ENCODE measurements around the gene SEZ6. TPM values are rescaled to one million over a fixed set of nuclear protein-coding genes. Genes with fewer than 3 reads are reported as not detected.
"Not testable (repeated sequence)": the region's sequence is repeated elsewhere in the genome, so short reads cannot be mapped to it uniquely, and the experiment has no call there.

SEZ6 gene
- total RNA-seq, 1 donor from 2014 or later = not detected

DNA sequence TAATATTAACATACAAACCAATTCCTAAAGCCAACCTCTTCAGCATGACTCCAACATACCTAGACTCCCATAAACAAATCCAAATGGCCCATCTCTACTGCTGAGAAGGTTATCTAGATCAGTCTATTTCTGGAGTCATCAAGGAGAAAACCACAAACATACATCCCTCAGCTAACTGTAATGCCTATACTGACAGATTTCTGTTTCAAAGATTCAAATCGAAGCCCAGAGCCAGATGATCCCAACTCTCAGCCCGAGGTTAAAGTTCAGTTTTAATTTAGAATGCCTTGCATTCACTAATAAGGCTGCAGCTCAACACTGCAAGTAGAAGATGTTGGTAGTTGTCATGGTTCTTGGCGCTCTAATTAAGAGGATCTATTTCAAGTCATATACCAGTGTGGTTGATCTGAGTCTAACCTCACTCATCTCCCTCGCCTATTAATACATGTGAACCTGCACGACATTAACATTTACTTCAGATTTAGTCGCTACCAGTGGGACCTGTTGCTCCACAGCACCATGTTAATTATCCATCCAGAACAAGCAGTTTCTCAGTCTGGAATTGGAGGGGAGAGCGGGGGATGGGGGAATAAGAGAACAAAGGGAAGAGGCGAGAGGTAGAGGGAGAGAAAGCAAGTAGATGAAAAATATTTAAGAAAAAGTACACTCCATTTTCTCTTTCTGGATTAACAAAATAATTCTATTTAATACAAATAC, 69.9 kb downstream of the SEZ6 start:
- no peak for DNase-seq (ENCODE audit: low spot score)

DNA sequence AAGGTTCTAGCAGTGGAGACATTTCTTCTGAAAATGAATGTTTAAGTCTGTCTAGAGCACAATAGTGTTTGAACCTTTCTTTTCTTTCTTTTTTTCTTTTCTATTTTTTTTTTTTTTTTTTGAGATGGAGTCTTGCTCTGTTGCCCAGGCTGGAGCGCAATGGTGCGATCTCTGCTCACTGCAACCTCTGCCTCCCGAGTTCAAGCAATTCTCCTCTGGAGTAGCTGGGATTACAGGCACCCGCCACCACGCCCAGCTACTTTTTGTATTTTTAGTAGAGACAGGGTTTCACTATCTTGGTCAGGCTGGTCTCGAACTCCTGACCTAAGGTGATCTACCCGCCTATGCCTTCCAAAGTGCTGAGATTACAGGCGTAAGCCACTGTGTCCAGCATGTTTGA, 71.3 kb downstream of the SEZ6 start:
- DNase-seq (ENCODE audit: low spot score) = not testable (repeated sequence)

DNA sequence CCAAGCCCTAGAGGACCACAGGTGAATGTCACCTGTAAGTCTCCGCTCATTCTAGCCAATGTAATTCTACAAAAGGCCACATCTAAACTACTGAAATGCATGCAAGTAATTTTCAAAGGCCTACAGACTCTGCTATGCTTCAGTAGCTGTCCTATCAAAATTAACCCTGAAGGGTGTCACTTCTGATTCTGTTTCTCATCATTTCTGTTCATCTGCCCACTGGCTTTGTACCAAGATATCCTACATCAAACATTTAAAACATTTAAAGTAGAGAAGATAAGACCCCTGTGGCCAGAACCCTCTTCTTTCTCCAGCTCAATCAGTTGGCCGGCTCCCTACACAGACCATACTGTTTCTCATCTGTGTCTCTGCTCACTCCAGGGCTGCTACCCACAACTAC, 76.0 kb downstream of the SEZ6 start:
- DNase-seq (ENCODE audit: low spot score) = no peak

DNA sequence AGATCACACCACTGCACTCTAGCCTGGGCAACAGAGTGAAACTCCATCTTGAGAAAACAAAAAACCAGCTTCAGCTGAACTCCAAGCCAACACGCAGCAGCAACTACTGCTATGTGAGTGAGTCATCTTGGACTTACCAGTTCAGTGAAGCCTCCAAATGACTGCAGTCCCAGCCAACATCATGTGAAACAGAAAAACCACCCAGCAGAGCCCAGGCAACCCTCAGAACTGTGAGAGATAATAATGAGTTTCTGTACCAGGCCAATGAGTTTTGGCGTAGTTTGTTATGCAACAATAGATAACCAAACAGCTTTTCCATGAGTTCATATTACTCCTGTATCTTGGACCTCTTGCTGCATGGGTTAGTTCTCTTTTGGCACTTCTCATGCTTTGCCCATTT, 77.8 kb downstream of the SEZ6 start:
- no peak for DNase-seq (ENCODE audit: low spot score)

DNA sequence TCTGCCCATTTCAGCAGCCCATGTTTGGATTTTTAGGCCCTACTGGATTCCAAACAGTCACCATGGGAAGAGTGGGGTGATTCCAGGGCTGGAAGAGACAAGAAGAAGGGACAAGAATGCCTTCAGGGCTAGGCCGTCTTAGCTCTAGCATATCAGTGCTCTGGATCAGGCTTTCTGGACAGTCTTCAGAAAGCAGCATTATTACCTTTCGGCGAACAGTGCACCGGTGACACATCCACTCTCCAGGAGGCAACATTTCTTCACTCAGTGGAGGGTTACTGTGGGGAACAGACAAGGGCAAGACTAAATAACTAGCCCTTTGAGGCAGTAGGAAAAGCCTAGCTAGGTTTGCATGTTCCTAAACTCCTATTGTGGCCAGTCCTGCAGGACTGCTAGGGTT, 79.0 kb downstream of the SEZ6 start:
- DNase-seq (ENCODE audit: low spot score) = no peak

DNA sequence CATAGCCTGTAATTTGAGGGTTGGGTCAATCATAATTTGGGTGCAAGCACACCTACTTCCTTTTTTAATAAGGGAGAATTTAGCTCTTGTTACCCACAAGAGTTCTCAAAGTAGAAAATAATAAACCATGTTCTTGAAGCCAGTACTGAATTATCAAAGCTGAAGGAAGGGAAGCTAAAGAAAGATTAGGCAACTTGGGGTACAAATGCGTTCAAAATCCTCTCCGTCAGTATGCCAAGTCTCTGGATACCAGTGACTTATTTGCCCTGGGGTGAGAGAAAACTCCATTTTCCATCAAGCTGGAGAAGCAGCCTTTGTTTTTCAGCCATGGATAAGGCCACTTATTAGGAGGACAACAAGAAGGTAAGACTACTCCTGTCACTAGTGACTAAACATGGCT, 79.5 kb downstream of the SEZ6 start:
- DNase-seq (ENCODE audit: low spot score) = no peak

DNA sequence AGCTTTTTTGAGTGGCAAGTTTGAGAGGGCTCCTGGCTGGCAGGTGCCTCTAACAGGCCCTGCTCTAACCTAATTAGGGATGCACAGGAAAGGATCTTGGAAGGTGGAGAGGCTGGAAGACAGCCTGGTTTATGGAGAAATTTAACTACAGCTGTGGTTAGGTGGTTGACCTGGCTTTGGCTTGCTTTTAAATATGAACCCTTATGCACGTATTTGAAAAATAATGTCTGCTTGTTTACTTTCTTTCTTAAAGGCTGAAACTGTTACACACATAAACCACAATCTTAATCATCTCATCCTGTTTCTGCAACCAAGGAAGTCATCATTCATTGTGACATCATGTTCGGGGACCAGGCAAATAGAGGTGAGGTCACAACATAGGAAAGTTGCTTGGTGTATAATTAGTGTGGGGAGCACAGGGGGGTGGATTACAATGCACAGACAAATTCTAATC, 79.9 kb downstream of the SEZ6 start:
- DNase-seq (ENCODE audit: low spot score) = no peak

DNA sequence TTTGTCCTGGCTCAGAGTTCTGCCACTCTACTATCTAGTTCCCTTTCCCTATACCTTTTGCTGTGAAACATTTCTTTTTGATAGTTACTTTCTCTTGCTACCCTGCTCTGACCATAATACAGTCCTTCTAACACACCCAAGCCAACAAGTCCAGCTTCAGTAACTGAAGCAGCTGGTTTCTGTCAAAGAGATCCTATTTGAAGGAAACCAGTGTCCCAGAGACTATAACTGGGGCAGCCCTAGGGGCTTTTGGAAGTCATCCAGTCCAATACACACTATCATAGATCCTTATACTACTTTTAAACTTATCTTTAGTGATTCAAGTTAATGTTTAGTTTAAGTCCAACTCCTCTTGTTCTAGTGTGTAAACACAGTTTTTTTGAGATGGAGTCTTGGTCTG, 85.6 kb downstream of the SEZ6 start:
- DNase-seq (ENCODE audit: low spot score) = no peak

DNA sequence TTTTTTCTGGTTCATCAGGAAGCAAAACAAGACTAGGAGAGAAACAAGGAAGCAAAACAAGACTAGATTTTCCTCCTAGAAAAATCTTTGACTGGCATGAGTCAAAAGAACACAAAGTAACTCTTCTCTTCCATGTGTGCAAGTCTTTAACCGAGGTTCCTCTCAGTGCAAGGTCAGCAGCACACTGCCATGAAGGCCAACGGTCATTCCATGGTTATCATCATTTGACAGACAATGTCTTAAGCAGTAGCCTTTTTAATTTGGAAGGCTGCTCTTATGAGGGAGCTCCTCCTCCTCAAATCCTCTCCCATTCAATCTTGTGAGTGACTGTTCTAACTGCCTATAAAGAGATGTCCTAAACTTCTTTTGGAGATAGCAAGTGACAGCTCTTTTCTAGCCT, 87.5 kb downstream of the SEZ6 start:
- DNase-seq (ENCODE audit: low spot score) = no peak

DNA sequence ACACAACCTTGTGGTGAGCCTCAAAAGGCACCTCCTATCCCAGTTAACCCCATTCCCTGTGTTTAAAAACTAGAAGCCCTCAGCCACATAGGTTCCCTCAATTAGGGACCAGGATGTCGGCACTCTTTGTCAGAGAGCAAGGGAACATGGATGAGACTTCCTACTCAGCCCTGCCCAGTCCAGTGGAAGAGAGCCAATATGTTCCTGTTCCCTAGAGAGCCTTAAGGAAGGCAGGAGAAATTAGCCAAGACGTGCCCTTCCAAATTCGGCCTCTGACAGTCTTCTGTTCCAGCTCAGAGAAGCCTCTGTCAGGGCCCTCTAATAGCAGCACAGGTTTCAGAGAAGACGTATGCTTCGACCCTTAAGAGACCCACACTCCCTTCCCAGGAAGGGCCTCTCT, 88.4 kb downstream of the SEZ6 start:
- DNase-seq (ENCODE audit: low spot score) = no peak

DNA sequence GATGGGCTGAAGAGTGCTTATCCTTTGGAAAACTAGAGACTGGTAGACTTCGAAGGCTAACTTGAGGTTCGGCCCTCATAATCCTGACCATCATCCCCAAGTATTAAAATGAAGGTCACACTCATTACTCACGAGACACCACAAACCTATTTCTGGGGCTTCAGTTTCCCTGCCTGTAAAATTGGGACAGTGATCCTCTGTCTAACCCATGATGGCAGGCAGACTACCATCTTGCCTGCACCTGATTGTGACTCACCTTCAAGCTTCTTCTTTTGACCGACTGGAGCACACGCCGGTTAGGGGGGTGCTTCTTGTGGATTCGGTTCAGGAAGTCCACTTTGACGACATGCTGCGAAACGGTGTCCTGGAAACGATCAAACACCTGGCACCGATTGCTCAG, 88.8 kb downstream of the SEZ6 start:
- DNase-seq (ENCODE audit: low spot score) = no peak

DNA sequence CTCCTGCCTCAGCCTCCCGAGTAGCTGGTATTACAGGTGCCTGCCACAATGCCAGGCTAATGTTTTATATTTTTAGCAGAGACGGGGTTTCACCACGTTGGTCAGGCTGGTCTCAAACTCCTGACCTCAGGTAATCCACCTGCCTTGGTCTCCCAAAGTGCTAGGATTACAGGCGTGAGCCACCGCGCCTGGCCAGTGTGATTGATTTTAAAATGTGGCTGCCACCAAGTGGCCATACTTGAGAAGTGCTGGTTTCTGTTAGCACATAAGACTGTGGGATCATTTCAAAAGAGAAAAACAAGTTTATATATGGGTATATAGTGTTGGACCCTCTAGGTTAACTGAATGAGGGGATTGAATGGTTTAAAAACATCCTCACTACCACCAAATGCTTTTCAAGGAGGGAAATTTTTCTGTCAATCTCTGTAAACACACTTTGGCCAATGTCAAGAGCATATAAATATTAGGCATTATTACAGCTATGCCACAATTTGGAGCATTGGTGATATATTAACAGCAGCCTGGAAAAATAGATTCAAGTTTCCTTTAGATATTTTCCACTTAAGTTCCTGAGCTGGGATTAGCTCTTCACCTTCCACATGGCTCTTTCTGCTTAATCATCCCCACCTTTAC, 89.4 kb downstream of the SEZ6 start:
- DNase-seq (ENCODE audit: low spot score) = no peak

DNA sequence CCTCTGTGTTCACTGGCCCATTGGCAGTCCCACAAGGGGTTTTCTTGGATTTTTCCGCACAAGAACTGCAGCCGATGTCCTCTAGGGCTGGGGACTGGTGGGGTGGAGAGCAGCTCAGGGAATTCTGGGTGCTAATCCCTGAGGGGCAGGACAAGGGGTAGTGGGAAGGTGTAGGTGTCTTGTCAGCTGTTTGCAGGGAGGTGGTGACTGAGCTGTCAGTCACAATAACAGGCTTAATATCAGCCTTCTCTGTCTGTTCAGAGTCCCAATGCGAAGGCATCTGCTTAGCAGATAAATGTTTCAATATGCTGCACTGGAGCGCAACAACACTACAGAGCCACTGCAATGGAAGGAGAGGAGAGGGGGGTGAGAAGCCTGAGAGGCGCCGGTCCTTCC, 92.9 kb downstream of the SEZ6 start:
- no peak for DNase-seq (ENCODE audit: low spot score)

DNA sequence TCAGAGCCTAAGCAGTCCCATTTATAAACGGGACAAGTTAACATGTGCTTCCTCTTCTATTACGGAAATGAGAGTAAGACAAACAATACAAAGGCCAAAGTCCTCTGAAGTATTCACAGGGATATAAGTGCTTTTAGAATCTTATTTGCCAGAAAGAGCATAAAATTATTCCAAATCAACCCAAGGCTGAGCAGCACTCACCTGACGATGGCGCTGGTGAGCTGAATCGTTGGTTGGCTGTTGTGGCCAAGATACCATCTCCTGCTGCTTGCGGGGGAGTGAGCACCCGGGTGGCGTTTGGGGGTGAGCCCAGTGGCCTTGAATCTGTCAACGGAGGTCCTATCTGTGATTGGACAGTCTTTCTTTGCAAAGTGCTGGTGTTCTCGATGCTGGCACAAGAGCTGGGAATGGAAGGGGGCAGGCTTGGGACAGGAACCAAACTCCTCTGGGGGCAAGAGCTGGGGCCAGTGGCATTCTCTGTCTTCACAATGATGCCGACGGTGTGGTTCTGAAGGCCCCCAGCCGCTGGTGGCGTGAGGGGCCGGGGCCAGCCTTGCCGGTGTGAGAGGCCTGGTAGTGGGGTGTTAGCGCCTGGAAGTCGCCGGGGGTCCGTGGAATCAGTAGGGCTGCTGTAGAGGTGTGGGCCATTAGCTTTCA, 93.4 kb downstream of the SEZ6 start:
- DNase-seq (ENCODE audit: low spot score) = no peak

DNA sequence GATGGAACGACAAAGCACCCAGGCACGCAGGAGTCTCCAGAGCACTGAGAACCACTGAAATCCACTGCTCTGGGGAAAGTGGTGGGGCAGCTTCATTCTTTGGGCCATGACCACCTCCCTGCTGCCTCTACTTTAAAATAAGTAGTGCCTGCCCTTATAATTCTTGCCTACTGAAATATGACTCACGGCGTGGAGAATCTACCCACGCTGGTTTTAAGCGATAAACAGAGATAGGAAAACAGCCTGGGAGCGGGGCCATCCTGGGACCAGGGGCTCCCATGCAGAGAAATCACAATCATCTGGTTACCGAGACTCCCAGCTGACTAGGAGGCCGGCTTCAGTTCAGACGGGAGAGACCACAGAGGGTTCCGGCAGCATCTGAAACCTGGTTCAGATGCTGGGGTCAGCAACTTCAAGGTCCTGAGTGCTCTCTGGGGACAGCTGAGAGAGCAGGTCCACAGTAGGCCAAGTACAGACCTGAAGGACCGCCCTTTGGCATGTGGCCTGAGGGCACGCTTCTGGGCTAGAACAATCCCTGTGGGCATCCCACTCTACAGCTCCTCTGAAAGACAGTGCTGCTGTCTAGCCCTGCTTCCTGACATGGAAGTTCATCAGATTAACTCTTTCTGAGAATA, 94.3 kb downstream of the SEZ6 start:
- no peak for DNase-seq (ENCODE audit: low spot score)

DNA sequence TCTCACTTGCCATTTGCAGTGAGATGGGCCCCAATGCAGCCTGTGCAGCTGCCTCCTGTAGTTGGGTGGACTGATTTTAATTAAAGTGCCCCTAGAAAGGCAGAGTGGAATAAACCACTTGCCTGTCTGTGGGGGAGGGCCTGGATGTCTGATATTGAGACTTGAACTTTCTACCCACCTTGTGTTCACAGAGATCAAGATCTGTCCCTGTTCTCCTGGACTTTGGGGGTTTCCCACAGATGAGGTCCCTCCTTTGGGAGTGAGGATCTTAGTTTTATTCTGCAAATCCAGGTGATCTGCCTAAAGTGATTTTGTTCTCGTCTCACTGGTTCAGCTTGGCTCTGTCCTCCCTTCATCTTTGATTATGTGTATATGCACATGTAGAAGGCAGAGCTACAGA, 95.3 kb downstream of the SEZ6 start:
- DNase-seq (ENCODE audit: low spot score) = no peak

DNA sequence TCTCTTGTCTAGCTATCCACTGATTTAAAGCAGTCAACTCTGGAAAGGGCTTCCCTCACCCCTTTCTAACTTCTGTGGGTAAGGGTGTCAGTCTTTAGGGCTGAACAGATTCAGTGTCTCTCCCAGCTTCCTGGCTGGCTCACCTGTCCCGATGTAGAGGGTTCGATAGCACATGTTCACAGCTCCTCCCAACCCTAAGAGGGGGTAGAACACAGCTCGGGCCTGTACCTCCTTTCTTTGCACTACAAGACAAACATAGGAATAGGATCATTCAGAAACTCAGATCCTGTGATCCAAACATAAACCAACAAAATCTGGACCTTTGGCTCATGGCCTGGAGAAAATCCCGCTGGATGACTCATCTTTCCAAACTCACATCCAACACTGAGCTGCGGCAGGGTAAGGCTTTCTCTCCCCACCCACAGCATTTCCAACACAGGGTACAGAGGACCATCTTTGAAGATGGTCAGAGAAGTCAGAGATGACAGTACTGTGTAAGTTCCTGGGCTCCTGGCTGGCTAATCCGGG, 97.1 kb downstream of the SEZ6 start:
- peak; percentile 76 for DNase-seq (ENCODE audit: low spot score)

DNA sequence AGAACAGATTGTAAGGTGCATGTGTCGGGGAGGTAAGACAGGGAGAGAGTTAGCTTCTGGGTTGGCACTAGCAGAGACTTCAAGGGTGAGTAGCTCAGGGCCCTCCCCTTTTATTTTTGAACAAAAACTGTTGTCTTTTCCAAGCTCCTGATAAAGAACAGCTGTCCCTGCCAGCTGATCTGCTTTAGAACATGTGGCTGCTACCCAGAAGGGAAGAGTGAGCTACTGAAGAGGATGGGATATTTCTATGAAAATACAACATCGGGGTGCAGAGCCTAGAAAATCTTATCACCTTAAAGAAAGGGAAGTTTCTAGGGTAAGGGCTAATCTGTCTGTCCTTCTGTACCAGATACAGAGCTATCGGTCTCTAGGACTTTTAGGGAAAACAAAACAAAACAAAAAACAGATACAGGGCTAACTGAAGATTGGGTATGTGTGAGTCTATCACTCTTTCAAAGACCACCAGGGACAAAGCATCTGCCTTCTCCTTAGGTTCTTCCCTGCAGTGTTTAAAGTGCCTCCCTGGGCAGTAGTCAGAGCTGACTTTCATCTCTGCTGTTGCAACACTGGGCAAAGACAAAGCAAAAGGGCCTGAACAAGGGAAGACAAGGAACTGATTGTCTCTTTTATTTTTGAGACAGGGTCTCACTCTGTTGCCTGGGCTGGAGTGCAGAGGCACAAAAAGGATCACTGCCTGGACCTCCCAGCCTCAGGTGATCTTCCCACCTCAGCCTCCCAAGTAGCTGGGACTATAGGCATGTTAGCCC, 97.9 kb downstream of the SEZ6 start:
- peak; percentile 41 for DNase-seq (ENCODE audit: low spot score)

DNA sequence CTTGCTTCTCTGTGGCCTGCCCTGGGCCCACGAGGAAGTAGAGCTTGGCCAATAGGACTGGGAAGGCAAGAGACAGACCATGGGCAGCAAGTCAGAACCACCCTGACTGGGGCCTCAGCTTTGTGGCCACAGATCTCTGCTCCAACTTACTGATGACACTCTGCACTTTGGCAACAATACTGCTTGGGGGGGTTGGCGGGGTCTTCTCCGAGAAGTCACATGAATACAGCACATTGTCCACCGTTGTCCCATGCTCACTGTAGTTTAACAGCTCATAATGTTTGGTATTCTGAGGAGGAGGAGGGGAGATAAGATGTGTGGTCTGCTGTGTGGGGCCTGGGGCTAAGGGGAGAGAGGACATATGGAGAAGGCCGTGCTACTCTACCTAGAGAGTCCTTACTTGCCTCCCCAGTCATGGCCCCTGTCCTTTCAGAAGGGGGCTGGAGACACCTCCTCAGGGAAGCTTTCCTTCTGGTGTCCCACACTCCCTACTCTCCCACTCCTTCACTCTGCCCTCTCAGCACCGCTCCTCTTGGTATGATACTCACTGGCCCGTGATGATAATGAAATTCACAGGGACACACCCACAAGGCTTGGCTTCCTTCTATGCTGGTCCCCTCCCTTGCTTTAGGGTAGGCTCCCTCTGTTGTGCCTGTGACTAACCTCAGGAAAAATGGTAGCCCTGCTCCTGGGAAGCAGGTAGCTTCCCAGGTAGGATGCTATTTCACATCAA, 99.0 kb downstream of the SEZ6 start:
- DNase-seq (ENCODE audit: low spot score) = no peak

DNA sequence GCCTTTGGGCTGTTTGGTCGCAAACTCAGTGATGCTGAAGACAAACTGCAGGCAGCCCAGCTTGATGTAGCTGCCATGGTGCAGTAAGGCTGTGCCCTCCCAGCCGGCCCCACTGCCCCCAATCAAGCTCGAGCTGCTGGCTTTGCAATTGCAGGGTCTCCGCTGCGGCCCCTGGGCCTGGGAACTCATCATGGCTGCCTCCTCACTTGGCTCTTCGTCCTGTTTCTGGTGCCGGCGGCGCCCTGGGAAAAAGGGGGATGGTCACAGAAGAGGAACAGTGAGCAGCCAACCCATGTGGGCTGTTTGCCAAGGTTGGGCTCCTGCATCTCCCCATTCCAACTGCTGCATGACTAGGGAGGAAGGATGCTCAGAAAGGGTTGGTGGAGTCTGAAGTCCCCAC, 99.6 kb downstream of the SEZ6 start:
- DNase-seq (ENCODE audit: low spot score) = no peak
